Measurements from ENCODE around the gene CRHR1. TPM values are rescaled to one million over a fixed set of nuclear protein-coding genes. Genes with fewer than 3 reads are reported as not detected.

CRHR1 gene
- total RNA-seq, 6 donors from 2014 or later: not detected

- Histone ChIP-seq H3K4me3 (no peak overlapping the region), H3K27me3 (no peaks in the 10 kb centered on the region), H3K36me3 (no peaks in the 10 kb centered on the region), H3K4me1 (peaks cover 0 to 4% (median 0%) of the 10 kb centered on the region in 4 donors), H3K27ac (no peak overlapping the region), H3K9me3 (no peaks in the 10 kb centered on the region)
- 56% methylated on average over 5 of the region's 6 CpGs; no CpG with 5 or more reads in 1 of the 2 donors for WGBS, 2 donors
- DNase-seq (peak in 1 of 2 donors; percentile 59), ATAC-seq (ENCODE audit: low FRiP score in 2 of 2) (no peak)
- no peak for TF ChIP-seq CTCF (IDR thresholded peaks at IDR 0.05)
- no peak for TF ChIP-seq POLR2AphosphoS5 (IDR thresholded peaks at IDR 0.05)
- TF ChIP-seq POLR2A (IDR thresholded peaks at IDR 0.05): no peak
- TF ChIP-seq EP300 (IDR thresholded peaks at IDR 0.05): no peak
Measured at GRCh38 chr17:45833920-45834319, 49.8 kb downstream of the CRHR1 start.

GRCh38 chr17:45834471-45835396 lies 50.6 kb downstream of the CRHR1 start:
- Histone ChIP-seq H3K4me3 (no peak overlapping the region), H3K4me1 (peaks cover 0 to 4% (median 0%) of the 10 kb centered on the region in 4 donors), H3K9me3 (no peaks in the 10 kb centered on the region), H3K27me3 (no peaks in the 10 kb centered on the region), H3K27ac (no peak overlapping the region), H3K36me3 (no peaks in the 10 kb centered on the region)
- ATAC-seq (ENCODE audit: low FRiP score in 2 of 2) (no peak), DNase-seq (peak in 1 of 2 donors; percentile 72)
- TF ChIP-seq POLR2AphosphoS5 (IDR thresholded peaks at IDR 0.05) (no peak), CTCF (IDR thresholded peaks at IDR 0.05) (no peak), EP300 (IDR thresholded peaks at IDR 0.05) (no peak)
- 71 to 84% methylated on average over 7 to 22 of the region's 26 CpGs for WGBS, 2 donors

- no peak for TF ChIP-seq POLR2AphosphoS5 (IDR thresholded peaks at IDR 0.05)
- no peak overlapping the region for H3K27ac ChIP-seq
- H3K36me3 ChIP-seq: no peaks in the 10 kb centered on the region
- 77 to 81% methylated on average over 5 of the region's 5 CpGs for WGBS, 2 donors
- DNase-seq: peak in 1 of 2 donors; percentile 45
- H3K4me3 ChIP-seq: no peak overlapping the region
- ATAC-seq (ENCODE audit: low FRiP score in 2 of 2): no peak
- H3K4me1 ChIP-seq: peaks cover 0 to 4% (median 0%) of the 10 kb centered on the region in 4 donors
- no peaks in the 10 kb centered on the region for H3K9me3 ChIP-seq
- no peaks in the 10 kb centered on the region for H3K27me3 ChIP-seq
Measured at GRCh38 chr17:45835481-45835880, 51.4 kb downstream of the CRHR1 start.

GRCh38 chr17:45836047-45837044 lies 52.2 kb downstream of the CRHR1 start:
- ATAC-seq (ENCODE audit: low FRiP score in 2 of 2) (no peak), DNase-seq (peak in 1 of 2 donors; percentile 46)
- H3K27ac ChIP-seq: no peak overlapping the region
- no peaks in the 10 kb centered on the region for H3K9me3 ChIP-seq
- no peaks in the 10 kb centered on the region for H3K36me3 ChIP-seq
- H3K4me3 ChIP-seq: no peak overlapping the region
- H3K27me3 ChIP-seq: no peaks in the 10 kb centered on the region
- WGBS, 2 donors: 55 to 70% methylated on average over 9 to 20 of the region's 20 CpGs
- H3K4me1 ChIP-seq: peaks cover 0 to 4% (median 0%) of the 10 kb centered on the region in 4 donors
- TF ChIP-seq POLR2A (IDR thresholded peaks at IDR 0.05) (no peak), POLR2AphosphoS5 (IDR thresholded peaks at IDR 0.05) (no peak), CTCF (IDR thresholded peaks at IDR 0.05) (no peak), EP300 (IDR thresholded peaks at IDR 0.05) (no peak)

GRCh38 chr17:45837187-45837586 lies 53.1 kb downstream of the CRHR1 start:
- no peak for TF ChIP-seq POLR2AphosphoS5 (IDR thresholded peaks at IDR 0.05)
- TF ChIP-seq POLR2A (IDR thresholded peaks at IDR 0.05): no peak
- no peak for TF ChIP-seq CTCF (IDR thresholded peaks at IDR 0.05)
- TF ChIP-seq EP300 (IDR thresholded peaks at IDR 0.05): no peak
- Histone ChIP-seq H3K9me3 (no peaks in the 10 kb centered on the region), H3K27ac (no peak overlapping the region), H3K4me3 (no peak overlapping the region), H3K4me1 (peaks cover 0 to under 1% (median 0%) of the 10 kb centered on the region in 4 donors), H3K27me3 (no peaks in the 10 kb centered on the region), H3K36me3 (no peaks in the 10 kb centered on the region)
- DNase-seq (no peak), ATAC-seq (ENCODE audit: low FRiP score in 2 of 2) (no peak)
- 47 to 65% methylated on average over 10 of the region's 10 CpGs for WGBS, 2 donors

Measured in upper lobe of left lung (tissue), 6 donors.